ENCODE results near the gene EXOSC5.
"Not testable (repeated sequence)": the region's sequence is repeated elsewhere in the genome, so short reads cannot be mapped to it uniquely, and the experiment has no call there.

EXOSC5 gene

GRCh38 chr19:41364524-41365391 is 32.4 kb downstream of the EXOSC5 start:
- no peak for DNase-seq

GRCh38 chr19:41363753-41364523 is 33.2 kb downstream of the EXOSC5 start, which contains the start of gene B9D2:
Gene B9D2 (minus strand): TSS chr19:41364149. CDS start chr19:41363519, 630 bp downstream.
- peak; percentile 99 for DNase-seq

GRCh38 chr19:41363371-41363752 is 33.8 kb downstream of the EXOSC5 start:
- DNase-seq: no peak

GRCh38 chr19:41362143-41362847 is 34.9 kb downstream of the EXOSC5 start:
- DNase-seq: no peak

- no peak for DNase-seq
Observed at GRCh38 chr19:41359741-41360140, 37.4 kb downstream of the EXOSC5 start.

DNA sequence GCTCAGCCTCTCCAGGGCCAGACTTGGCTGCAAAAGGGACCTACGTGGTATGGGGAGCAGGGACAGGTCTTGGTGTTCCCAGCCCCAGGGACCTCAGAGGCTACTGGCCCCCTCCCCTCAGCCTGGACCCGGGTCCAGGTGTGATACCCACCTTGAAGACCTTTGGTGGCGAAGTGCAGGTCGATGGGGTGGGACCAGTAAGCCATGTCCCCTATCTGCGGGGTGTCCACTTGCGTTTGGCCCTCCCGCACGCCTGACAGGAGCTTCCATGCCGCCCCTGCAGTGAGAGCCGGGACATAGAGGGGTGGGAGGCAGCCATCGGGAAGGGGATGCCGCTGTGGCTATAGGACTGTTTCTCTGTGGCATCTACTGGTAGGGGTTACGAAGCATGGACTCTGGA is 39.4 kb downstream of the EXOSC5 start:
- DNase-seq: no peak

GRCh38 chr19:41356984-41357739 is 40.0 kb downstream of the EXOSC5 start:
- DNase-seq: peak; percentile 56

DNA sequence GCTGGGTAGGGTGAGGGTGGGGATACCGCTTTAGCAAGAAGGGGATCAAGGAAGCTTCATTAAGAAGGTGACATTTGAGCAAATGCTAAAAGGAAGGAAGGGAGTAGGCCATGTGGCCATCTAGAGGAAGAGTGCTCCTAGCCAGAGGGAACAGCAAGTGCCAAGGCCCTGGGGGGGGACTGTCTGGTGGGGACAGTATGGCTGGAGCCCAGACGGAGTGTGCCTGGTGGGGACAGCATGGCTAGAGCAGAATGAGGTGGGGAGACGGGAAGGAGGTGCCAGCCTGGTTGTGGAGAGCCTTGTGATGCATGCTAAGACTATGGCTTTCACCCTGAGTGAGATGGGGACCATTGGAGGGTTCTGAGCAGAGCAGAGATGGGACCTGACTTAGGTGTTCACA is 41.4 kb downstream of the EXOSC5 start:
- DNase-seq: peak; percentile 9

DNA sequence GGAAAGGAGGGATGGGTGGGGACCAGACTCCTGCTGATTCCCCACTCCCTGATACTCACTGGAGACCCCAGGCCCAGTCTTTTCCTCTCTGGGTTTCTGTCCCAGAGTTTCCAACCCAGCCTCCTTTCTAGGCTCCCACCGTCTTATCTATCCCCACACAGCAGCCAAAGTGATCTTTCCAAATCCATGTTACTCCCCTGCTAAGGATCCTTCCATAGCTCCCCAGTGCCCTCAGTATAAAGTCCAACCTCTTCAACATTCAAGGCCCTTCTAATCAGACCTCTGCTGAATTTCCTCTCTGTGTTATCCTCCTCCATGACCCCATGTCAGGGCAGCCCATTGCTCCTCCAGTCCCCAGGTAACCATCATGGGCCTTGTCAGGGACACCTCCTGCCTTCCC is 42.1 kb downstream of the EXOSC5 start:
- DNase-seq: no peak

- no peak for DNase-seq
Observed at GRCh38 chr19:41354343-41354953, 42.7 kb downstream of the EXOSC5 start.

GRCh38 chr19:41353466-41354342 is 43.5 kb downstream of the EXOSC5 start, which contains the start of gene TGFB1:
Gene TGFB1 (minus strand): TSS chr19:41353922. CDS start chr19:41353044, 878 bp downstream.
- peak; percentile 97 for DNase-seq

- DNase-seq: peak; percentile 83
Observed at GRCh38 chr19:41352609-41353465, 44.3 kb downstream of the EXOSC5 start.

GRCh38 chr19:41352279-41352608 is 44.9 kb downstream of the EXOSC5 start:
- DNase-seq: no peak

GRCh38 chr19:41351339-41352245 is 45.6 kb downstream of the EXOSC5 start:
- peak; percentile 86 for DNase-seq

- DNase-seq: peak; percentile 17
Observed at GRCh38 chr19:41350735-41351338, 46.3 kb downstream of the EXOSC5 start.

- DNase-seq: not testable (repeated sequence)
Observed at GRCh38 chr19:41346916-41347315, 50.2 kb downstream of the EXOSC5 start.

- no peak for DNase-seq
Observed at GRCh38 chr19:41344162-41344561, 53.0 kb downstream of the EXOSC5 start.
